GM13976 (cell line): ENCODE measurements around the gene CMA1.
"Not testable (repeated sequence)": the region's sequence is repeated elsewhere in the genome, so short reads cannot be mapped to it uniquely, and the experiment has no call there.

ENCODE experiments used
- DNase-seq: peaks from one replicate; pipeline ENCODE4 v3.0.0; 2012; ENCODE audit warnings: low spot score
- CTCF ChIP-seq: IDR thresholded peaks from 2 replicates; pipeline ENCODE4 v1.5.1; 2012; ENCODE audit warnings: borderline replicate concordance, mild to moderate bottlenecking; ENCODE audit not compliant: insufficient read depth; ENCODE audit errors: extremely low read depth, missing control alignments, control extremely low read depth
- in situ Hi-C: fragments of 300-500 bp; cut with MboI; formaldehyde crosslinking; loops from one replicate; pipeline ENCODE4 v1.12.0; 2022; ENCODE audit warnings: low sequenced_read_pairs, mixed read lengths, inconsistent platforms; ENCODE audit not compliant: unreplicated experiment

The CMA1 gene

GRCh38 chr14:24518851-24519250 lies 10.8 kb upstream of the CMA1 start:
- no peak for DNase-seq
- in situ Hi-C loops, result no loop called here
- TF ChIP-seq CTCF, result no peak

GRCh38 chr14:24514209-24514608 lies 6.1 kb upstream of the CMA1 start:
- in situ Hi-C loops, result no loop called here
- no peak for TF ChIP-seq CTCF
- DNase-seq, result no peak

GRCh38 chr14:24513009-24513408 lies 4.9 kb upstream of the CMA1 start:
- in situ Hi-C loops, result no loop called here
- no peak for TF ChIP-seq CTCF
- DNase-seq, result no peak

- DNase-seq, result no peak
- TF ChIP-seq CTCF, result no peak
- in situ Hi-C loops, result no loop called here
Observed at GRCh38 chr14:24506443-24506842, 1.6 kb downstream of the CMA1 start.

GRCh38 chr14:24504425-24504950 lies 3.6 kb downstream of the CMA1 start:
- in situ Hi-C loops, result no loop called here
- no peak for TF ChIP-seq CTCF
- DNase-seq, result no peak

- in situ Hi-C loops, result not testable (repeated sequence)
Observed at GRCh38 chr14:24491586-24492408, 16.3 kb downstream of the CMA1 start.

GRCh38 chr14:24483604-24484252 lies 24.3 kb downstream of the CMA1 start:
- no peak for DNase-seq
- no peak for TF ChIP-seq CTCF
- in situ Hi-C loops, result no loop called here

More at GRCh38 chr14:24491586-24492408, 16.3 kb downstream of the CMA1 start:
- DNase-seq, result not testable (repeated sequence)

GRCh38 chr14:24482699-24483303 lies 25.3 kb downstream of the CMA1 start:
- DNase-seq, in situ Hi-C loops: not testable (repeated sequence)
